Stimulated activated CD4-positive, alpha-beta T cell treated with anti-CD3 and anti-CD28 coated beads, Interleukin-15, amount 100 ng/mL, for 48 hours (primary cell): ENCODE measurements around the gene CCDC15.
"Not testable (repeated sequence)": the region's sequence is repeated elsewhere in the genome, so short reads cannot be mapped to it uniquely, and the experiment has no call there.

Experiments
- DNase-seq, 2 donors: peaks; one replicate each; pipeline ENCODE4 v3.0.0-alpha.2; 2020; ENCODE audit warnings: low read depth in 2 of 2

Gene CCDC15

DNA sequence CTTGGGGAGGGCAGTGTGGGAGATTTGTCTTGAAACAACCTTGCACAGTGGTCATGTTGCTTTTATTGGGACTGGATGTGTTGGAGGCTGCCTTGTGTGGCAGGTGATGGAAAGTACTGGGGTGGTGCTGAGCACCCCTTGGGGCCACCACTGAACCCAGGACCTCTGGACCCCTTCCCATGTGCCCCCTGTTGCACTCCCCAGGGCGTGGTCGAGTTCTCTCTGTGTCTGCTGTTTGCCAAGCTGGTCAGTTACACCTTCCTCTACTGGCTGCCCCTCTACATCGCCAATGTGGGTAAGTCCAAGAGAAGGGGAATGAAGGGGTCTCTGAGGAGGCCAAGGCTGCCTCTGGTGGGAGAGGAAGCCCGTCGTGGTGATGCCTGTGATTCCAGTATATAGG lies 128.0 kb downstream of the CCDC15 start:
- DNase-seq = no peak

DNA sequence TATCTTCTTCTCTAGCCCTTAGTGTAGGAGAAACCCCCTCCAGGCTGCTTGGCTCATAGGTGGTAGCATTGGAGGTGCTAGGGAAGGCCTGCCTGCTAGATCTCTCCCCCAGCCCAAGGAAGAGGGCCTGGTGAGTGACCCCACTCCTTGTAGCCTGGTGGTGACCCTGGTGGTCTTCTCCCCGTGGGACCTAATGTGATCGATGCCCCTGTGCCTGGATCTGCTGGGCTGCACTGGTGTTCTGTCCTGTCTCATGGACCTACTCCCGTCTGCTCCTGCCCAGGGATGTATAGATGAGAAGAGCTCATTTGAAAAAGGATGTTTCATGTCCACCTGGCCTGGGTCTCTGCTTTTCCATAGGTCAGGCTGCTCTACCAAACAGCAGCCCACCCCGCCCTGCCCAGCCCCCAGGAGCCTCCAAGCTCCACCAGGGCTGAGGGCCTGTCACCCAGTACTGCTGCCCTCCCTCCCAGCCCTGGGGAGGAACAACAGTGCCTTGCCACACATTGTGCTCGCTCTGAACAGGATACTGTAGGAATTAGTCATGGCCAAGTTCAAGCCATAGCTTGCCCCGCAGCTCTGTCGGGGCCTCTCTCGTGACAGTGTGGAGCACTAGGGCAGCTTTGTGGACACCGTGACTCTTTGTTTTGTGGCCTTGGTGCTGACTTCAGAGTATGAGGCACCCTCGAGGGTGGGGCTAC lies 128.8 kb downstream of the CCDC15 start:
- DNase-seq = no peak

DNA sequence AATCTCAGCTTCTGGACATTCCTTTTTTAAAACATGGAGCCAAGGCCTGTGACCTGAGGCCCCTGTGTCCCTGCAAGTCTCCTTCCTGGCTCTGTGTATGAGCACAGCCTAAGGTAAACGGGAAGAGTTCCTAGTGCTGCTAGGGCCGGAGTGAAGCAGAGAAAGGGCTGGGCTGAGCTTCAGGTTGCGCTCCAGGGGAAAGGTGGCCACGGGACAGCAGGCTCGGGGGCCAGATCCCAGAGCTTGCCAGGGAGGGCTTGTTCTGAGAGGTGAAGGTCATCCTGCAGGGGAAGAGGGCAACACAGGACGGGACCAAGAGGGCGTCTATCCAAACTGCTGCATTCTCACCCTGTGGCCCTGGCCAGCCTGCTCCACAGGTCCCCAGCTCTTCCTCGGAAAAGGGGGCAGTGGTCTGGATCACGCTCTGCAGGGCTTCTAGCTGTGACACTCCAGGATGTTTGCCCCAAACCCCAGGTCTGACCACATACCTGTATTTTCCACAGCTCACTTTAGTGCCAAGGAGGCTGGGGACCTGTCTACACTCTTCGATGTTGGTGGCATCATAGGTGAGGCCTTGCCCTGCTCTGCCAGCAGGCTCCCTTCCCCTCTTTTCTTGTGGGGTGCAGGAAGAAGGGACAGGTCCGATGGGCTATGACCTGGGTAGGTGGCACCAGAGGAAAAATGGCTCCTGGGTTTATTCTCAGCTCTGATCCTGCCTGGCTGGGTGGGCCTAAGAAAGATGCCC lies 129.5 kb downstream of the CCDC15 start:
- DNase-seq = no peak

DNA sequence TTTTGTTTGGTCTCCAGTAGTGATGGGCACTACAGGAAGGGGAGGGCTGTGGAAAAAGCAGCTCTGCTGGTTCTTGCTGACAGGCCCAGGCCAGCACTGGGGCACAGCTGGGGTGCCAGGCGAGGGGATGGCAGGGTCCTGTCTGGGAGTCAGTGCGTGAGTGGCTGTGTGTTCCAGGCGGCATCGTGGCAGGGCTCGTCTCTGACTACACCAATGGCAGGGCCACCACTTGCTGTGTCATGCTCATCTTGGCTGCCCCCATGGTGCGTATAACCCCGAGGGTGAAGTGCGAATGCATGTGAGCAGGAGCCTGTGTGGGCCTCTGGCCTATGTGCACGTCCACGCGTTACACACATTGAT lies 130.0 kb downstream of the CCDC15 start:
- DNase-seq = no peak

DNA sequence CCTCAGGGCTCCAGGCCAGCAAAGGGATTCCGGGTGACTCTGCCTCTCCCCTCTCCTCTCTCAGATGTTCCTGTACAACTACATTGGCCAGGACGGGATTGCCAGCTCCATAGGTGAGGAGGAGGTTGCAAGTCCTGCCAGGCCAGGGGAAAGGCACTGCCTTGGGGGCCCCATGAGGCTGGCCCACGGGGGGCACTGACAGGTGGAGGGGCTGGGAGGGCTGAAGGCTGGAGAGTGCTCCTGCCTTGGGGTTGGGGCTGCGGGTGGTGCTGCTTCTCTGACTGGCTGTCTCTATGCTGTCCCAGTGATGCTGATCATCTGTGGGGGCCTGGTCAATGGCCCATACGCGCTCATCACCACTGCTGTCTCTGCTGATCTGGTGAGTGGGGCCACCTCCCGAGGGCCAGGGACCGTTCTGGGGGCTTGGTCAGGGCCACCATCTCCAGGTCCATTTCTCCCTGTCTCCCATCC lies 130.8 kb downstream of the CCDC15 start:
- DNase-seq = no peak

DNA sequence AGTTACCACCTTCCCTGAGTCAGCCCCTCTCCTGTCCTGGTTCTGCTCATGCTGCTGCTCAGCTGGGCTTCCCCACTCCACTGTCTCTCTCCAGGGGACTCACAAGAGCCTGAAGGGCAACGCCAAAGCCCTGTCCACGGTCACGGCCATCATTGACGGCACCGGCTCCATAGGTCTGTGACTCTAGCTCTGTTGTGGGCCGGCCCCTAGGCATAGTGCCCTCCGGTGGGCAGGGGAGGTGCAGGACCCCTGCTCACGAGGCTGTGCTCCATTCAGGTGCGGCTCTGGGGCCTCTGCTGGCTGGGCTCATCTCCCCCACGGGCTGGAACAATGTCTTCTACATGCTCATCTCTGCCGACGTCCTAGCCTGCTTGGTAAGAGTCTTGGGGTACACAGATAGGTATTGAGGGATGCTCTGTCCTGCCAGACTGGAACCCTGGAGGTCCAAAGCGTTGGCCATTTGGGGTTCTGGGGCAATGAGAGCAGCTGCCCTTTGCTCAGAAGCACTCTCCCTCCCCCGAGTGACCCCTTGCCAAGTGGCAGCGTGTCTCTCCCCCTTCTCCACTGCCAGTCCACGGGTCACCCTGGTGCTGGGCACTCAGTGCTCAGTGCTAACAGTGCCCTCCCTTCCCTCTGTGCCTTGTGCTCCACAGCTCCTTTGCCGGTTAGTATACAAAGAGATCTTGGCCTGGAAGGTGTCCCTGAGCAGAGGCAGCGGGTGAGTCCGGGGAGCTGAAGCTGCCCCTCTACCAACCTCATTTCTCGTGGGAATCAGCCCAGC lies 131.5 kb downstream of the CCDC15 start:
- no peak for DNase-seq

DNA sequence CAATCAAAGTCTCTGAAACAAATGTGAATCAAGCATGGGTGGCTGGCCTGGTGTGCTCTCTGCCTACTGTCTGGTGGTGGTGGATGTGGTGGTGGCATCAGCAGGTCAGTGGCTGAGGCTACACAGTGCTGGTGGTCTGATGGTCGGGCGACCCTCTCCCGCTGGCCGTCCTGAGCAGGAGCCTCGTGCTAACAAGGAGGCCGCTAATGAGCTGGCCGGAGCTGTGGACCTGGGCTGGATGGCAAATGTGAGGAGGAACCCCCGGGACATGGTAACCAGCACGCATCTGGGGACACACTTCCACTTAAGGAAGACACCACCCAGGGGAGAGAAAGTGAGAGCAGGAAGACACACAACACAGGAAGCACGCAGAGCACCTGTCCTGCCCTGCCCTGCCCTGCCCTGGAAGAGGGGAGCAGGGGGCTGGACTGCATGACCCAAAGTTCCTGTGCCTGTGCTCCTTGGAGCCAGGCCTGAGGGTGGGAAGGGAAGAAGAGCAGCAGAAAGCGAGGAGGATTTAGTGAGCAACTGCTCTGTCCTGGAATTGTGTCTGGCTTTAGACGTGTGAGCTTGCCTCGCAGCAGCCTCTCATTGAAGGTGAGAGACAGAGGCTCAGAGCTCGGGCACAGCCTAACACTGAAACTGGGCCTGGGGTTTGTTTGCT lies 132.8 kb downstream of the CCDC15 start:
- no peak for DNase-seq

DNA sequence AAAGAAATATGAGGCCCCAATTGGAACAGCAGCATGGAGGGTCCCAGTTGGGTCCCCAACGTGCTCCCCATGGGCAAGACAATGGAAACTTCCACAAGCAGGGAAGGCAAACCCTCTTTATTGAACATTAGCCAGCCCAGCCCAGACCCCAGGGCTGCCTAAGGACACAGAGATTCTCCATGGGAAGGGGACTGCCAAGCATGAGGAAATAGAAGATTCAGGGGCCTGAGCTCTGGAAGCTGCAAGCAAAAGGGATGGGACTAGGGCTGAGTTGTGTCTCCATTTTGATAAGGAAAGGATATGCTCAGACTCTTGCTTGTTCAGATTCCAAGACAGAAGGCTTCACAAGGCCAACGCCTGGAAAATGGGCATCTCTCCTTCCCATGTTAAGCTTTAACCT lies 134.1 kb downstream of the CCDC15 start:
- no peak for DNase-seq

DNA sequence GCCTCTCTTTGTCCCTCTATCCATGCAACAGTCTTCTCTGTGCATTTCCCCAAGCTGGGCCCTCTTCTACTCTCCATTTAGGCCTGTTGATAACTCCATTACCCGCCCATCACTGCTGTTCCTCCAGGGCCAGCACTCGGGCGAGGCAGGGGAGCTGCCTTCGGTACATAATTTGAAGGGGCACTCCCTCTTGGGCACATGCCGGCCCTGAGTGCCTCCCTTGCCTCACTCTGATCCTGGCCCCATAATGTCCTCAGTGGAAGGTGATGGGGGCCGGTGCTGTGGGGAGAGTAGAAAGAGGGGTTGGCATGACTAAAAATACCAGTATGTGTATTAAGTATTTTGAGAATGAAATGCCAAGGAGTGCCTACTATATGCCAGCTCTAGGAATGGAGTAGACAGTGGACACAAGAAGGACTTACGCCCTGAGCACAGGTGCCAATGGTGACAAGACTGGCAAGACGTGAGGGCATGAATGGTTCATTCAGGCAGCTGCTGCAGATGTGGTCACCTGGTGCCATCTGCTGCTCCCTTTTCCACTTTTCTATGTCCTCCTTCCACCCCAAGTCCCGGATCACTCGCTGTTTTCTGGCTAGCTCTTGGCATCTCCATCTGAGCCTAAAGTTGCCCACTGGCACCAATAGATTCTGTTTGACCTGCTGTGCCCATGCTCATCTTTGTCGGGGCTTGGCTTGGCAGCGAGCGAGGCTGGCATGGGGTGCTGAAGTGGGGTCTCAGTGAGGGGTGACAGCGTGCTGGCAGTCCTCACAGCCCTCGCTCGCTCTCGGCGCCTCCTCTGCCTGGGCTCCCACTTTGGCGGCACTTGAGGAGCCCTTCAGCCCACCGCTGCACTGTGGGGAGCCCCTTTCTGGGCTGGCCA lies 134.8 kb downstream of the CCDC15 start:
- DNase-seq = no peak

DNA sequence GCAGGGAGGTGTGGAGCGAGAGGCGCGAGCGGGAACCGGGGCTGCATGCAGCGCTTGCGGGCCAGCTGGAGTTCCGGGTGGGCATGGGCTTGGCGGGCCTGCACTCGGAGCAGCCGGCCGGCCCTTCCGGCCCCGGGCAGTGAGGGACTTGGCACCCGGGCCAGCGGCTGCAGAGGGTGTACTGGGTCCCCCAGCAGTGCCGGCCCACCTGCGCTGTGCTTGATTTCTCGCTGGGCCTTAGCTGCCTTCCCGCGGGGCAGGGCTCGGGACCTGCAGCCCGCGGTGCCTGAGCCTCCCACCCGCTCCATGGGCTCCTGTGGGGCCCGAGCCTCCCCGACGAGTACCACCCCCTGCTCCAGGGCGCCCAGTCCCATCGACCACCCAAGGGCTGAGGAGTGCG lies 135.5 kb downstream of the CCDC15 start:
- DNase-seq = not testable (repeated sequence)

DNA sequence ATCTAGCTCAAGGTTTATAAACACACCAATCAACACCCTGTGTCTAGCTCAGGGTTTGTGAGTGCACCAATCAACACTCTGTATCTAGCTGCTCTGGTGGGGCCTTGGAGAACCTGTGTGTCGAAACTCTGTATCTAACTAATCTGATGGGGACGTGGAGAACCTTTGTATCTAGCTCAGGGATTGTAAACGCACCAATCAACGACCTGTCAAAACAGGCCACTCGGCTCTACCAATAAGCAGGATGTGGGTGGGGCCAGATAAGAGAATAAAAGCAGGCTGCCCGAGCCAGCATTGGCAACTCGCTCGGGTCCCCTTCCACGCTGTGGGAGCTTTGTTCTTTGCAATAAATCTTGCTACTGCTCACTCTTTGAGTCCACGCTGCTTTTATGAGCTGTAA lies 136.1 kb downstream of the CCDC15 start:
- not testable (repeated sequence) for DNase-seq

DNA sequence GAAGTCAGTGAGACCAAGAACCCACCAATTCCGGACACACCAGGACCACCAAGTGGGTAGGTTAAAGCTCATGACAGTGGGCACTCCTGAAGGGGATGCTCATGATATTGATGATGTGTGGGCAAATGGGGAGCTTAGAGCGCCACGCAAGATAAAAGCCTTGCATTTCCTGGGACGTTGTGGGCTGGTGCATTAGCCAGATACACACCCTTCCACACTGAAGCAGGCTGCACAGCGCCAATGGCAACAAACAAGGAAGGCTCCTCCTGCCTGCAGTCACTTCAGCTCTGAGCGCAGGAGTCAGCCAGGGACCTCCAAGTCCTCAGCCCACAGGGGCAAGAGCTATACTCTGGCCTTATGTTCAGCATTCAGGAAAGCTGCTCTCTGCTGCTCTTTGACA lies 136.8 kb downstream of the CCDC15 start:
- DNase-seq = no peak
